Measurements from ENCODE around the gene COL17A1.

Gene COL17A1

DNA sequence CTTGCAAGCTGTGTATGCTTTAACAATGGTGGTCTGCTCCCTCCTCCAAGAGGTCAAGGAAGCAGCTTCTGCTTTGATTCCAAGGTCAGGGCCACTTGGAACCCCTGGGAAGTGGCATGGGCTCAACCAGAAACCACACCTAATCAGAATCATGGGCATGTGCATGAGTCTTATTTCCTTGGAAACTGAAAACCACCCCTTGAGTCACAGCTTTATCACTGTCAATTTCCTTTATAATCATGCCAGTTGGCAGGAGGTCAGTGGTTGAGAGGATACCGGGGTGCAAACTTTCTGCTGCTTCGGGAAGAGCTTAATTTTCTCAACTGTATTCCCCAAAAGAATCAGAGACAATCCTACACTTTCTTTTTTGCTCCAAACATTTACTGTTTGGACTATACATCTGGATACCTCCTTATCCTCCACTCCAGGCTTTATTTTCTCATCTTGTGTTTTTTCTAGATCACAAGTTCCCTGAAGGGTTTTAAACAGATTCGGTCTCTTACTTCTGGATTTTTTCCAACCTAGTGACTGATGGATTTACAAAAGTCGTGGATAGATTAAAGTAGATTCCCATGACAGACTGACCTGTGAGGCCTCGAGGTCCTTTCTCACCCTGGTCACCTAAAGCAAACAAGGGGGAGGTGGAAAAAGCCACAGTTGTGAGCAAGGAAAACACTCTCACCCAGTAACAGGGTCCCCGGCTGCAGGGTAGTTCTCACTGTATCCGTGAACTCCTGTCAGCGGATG, 36.0 kb downstream of the COL17A1 start:
- peak; percentile 82 for DNase-seq (ENCODE audit: low spot score)

- no peak for DNase-seq (ENCODE audit: low spot score)
Measured at GRCh38 chr10:104046651-104047050, 39.0 kb downstream of the COL17A1 start.

GRCh38 chr10:104045151-104046089, 40.3 kb downstream of the COL17A1 start:
- DNase-seq (ENCODE audit: low spot score), result peak; percentile 75

GRCh38 chr10:104043854-104044253, 41.8 kb downstream of the COL17A1 start:
- no peak for DNase-seq (ENCODE audit: low spot score)

DNA sequence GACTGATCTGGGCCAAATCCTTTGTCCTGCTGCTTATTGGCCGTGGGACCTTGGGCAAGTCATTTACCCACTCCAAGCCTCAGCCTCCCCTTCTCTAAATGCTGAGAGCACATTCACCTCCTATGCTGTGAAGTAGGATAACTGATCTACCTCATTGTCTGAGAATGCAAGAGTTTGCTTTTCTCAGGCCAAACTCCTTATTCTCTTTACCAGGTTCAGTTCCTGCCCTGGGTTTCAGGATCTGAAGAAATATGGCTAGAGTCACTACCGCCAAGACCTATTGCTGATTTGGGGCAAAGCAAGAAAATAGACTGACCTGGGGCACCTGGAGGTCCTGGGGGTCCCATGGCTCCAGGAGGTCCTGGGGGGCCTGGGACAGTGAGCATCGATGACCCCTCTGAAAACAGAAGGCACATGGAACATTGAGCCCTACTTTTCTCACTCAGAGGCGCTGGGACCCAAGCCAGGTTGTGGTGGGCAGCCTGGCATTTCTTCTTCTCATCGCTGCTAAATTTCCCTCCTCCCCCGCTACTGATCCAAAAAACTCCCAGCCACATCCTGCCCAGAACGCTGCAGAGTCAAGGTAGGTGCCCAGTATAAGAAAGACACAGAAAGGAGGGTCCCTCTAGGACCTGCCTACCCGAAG, 42.4 kb downstream of the COL17A1 start:
- DNase-seq (ENCODE audit: low spot score), result no peak

DNA sequence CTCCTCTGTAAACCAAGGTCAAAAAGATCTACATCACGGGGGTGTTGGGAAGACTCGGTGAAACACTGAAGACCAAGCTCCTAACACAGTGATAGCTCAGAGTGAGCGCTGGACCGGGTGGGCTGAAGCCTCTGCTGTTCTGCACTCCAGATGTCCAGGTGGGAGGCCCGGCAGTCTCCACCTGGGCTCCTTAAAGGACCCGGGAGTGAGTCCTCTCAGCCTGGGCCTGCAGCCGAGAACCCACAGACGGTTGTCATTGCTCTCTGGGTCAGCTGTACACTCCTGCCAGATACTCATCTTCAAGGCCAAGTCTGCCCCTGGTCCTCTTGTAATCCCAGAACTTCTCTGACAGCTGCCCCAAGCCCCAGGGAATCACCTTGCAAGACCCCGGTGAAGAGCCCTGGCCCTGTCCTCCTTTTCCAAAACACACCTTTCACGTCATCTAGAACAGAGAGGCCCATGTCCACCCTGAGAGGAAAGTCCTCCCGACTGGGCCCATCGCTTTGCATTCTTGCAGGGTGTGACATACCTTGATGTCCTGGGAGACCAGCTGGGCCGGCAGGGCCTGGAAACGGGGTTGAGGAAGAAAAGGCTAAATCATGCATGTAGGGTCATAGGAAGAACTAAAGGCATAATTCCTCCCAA, 43.7 kb downstream of the COL17A1 start:
- DNase-seq (ENCODE audit: low spot score), result no peak

- DNase-seq (ENCODE audit: low spot score), result no peak
Measured at GRCh38 chr10:104040862-104041789, 44.6 kb downstream of the COL17A1 start.

GRCh38 chr10:104040382-104040781, 45.3 kb downstream of the COL17A1 start:
- no peak for DNase-seq (ENCODE audit: low spot score)

DNA sequence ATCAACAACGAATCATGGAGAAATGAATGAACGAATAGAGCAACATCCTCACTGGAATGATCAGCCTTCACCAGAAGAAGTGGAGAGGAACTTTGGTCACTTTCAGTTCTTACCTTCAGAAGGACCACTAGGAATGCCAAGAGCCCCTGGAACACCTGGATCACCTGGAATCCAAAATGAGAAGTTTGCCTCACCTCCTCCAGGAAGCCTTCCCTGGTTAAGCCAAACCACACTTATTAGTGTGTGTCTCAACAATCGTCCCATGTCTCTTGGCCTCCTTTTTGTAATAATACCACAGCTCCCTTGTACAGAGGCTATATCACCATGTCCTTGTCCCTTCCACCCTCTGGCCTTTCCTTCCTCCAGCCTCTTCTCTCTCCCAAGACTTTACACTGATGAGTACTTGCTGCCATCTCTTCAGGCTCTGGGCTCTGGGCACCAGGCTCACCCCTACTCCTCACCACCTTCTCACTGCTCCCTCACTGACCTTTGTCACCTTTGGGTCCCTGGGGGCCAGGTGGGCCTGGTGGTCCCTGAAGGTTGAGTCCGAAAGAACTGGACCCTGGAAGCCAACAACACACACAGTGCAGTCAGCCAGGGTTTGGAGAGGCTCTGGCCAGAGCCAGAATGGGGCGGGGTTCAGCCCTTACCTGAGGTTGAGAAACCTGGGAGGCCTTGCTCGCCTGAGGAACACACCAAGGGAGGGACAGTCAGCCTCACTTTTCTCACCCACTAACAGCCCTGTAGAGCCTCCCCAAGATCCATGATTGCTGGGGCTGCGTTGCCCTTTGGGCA, 46.5 kb downstream of the COL17A1 start:
- no peak for DNase-seq (ENCODE audit: low spot score)

GRCh38 chr10:104038537-104038936, 47.1 kb downstream of the COL17A1 start:
- no peak for DNase-seq (ENCODE audit: low spot score)

- DNase-seq (ENCODE audit: low spot score), result no peak
Measured at GRCh38 chr10:104037261-104037951, 48.3 kb downstream of the COL17A1 start.

DNA sequence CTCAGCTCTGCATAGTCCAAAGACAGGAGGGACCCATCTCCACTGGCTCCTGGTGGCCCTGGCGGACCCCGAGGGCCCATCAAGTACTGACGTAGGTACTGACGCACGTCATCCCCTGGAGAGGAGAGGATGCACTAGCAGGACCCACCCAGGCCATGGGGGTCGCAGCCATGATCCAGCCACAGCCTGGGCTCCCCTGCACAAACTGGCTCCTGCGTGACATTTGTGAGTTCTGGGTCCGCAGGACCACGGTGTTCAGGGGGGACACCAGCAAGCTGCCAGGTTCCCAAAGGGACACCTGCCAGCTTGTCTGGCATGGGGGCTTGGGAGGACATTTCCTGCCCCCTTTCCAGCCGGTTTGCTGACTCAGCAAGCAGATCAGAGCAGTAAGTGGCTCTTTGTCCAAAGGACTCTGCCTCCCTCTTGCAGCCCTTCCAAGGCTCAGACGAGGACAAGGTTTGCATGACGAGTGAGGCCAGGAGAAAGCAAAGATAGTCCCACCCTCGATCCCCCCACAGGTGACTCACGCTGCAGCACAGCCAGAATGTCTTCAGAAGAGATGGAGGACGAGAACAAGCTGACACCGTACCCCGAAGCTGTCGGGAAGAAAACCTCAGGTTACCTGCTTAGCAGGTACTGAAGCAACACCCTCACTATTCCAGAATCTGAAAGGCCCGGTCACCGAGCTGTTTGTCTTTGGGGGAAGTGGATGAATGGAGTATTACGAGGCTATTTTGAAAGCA, 49.0 kb downstream of the COL17A1 start:
- DNase-seq (ENCODE audit: low spot score), result no peak

DNA sequence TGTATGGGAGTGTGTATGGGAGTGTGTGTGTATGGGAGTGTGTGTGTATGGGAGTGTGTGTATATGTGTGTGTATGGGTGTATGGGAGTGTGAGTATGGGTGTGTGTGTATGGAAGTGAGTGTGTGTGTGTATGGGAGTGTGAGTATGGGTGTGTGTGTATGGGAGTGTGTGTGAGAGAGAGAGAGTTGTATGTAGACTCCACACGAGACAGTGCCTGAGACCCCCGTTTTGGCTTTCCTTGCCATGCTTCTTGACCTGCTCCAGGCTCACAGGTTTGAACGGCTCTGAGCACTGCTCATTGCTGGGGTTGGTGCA, 49.7 kb downstream of the COL17A1 start:
- DNase-seq (ENCODE audit: low spot score), result no peak

GRCh38 chr10:104035194-104036068, 50.2 kb downstream of the COL17A1 start:
- no peak for DNase-seq (ENCODE audit: low spot score)

- no peak for DNase-seq (ENCODE audit: low spot score)
Measured at GRCh38 chr10:104034401-104035193, 51.1 kb downstream of the COL17A1 start.

DNA sequence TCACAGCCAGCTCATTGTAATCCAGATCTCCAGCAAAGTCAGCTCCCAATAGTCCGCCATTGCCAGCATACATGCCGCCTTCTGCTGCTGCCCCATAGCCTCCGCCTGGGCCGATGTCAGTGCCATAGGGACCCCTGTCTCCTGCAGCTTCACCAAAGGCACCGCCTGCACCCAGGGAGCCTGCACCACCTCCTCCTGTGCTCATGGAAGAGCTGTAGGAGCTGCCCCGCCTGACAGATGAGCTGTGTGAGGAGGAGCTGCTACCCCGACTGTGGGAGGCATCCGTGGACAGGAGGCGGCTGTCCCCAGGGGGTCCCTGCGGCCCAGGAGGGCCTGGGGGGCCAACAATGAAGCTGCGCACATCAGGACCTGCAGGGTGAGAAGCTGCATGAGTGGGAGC, 51.7 kb downstream of the COL17A1 start:
- DNase-seq (ENCODE audit: low spot score), result no peak

GRCh38 chr10:104033401-104033930, 52.2 kb downstream of the COL17A1 start:
- no peak for DNase-seq (ENCODE audit: low spot score)

Measured in kidney tubule cell (primary cell).